CD4-positive, alpha-beta T cell treated with Interferon alpha-2 for 1 hour (primary cell): ENCODE results near the gene RNF19B.
A peak's percentile ranks its signal among the peaks of the same experiment; 100 is the strongest.
"Not testable (repeated sequence)": the region's sequence is repeated elsewhere in the genome, so short reads cannot be mapped to it uniquely, and the experiment has no call there.

Source experiments
- DNase-seq, 2 donors: peaks; one replicate each; pipeline ENCODE4 v3.0.0-alpha.2; 2020 to 2022

Gene RNF19B

GRCh38 chr1:32992489-32993323 lies 28.1 kb upstream of the RNF19B start:
- DNase-seq: peak; percentile 66 to 86

- DNase-seq: no peak
Observed at GRCh38 chr1:32991819-32992488, 27.3 kb upstream of the RNF19B start.

DNA sequence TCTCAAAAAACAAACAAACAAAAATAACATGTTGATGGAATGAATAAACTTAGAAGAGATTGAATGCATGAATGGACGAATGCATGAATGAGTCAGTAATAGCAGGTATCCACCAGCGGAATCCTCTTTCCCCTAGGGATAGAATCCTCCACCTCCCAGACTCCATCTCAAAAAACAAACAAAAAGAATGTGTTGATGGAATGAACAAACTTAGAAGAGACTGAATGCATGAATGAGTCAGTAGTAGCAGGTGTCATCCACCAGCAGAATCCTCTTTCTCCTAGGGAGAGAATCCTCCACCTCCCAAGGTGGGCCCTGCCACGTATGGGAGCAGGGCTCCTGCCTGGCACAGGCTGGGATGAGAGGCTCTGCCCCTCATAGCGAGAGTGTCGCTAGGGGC lies 26.8 kb upstream of the RNF19B start:
- no peak for DNase-seq

DNA sequence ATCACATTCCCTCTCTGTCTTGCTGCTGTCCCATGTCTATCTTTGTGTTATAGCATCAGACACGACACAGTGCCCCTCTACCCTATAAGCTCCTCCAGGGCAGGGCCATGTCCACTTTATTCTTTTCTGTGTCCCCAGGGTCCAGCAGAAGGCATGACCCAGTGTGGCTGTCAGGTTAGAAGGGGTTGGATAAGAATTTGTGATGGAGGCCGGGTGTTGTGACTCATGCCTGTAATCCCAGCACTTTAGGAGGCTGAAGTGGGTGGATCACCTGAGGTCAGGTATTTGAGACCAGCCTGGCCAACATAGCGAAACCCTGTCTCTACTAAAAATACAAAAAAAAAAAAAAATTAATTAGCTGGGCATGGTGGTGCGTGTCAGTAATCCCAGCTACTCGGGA lies 26.3 kb upstream of the RNF19B start:
- no peak for DNase-seq

GRCh38 chr1:32989160-32990050 lies 24.8 kb upstream of the RNF19B start:
- peak; percentile 46 to 81 for DNase-seq

GRCh38 chr1:32988665-32989064 lies 24.1 kb upstream of the RNF19B start:
- no peak for DNase-seq

DNA sequence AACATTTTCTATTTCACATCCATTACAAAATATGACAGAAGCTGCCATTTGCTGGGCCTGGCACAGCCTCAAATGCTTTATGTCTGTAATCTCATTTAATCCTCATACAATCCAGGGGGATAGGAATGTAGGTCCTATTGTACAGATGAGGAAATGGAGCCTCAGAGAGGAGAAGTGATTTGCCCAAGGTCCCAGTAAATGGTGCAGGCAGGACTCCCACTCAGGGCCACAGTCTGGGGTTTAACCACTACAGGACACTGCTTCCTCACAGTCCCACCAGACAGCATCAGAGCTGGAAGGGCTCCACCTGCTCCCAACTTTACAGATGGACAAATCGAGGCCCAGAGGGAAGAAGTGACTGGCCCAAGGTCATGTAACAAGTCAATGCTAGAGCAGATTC lies 20.6 kb upstream of the RNF19B start:
- no peak for DNase-seq

- peak; percentile 50 to 79 for DNase-seq
Observed at GRCh38 chr1:32984455-32985171, 20.0 kb upstream of the RNF19B start.

GRCh38 chr1:32984090-32984454 lies 19.5 kb upstream of the RNF19B start:
- no peak for DNase-seq

DNA sequence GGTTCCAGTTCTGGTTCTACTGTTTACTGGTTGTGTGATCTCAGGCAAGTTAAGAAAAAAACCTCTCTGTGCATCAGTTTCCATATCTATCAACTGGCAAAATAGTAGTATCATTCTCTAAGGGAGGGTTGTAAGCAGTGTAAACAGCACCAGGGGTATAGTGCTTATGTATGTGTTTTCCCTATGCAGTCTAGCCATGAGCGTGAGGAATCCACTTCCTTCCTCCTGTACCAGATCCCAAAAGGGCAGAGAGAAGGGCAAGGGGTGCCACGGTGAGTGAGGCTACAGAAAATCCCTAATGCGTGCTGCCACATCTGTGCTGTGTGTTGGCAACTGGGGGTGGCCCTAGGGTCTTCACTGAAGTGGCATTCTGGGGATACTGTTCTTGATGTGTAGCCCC lies 18.4 kb upstream of the RNF19B start:
- no peak for DNase-seq

GRCh38 chr1:32981003-32981901 lies 16.6 kb upstream of the RNF19B start:
- DNase-seq: peak; percentile 83 to 87

- no peak for DNase-seq
Observed at GRCh38 chr1:32980080-32980479, 15.5 kb upstream of the RNF19B start.

DNA sequence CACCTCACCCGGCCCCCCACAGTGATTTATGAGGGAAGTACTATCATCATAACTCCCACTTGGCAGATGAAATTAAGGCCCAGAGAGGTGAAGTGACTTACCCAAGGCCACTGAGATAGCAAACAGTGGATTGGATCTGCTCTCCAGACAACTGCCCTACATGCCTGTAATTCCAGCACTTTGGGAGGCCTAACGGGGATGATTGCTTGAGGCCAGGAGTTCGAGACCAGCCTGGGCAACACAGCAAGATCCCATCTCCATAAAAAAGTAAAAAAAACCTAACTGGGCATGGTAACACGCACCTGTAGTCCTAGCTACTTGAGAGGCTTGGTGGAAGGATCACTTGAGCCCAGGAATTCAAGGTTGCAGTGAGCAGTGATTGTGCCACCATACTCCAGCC lies 14.2 kb upstream of the RNF19B start:
- no peak for DNase-seq

- DNase-seq: no peak
Observed at GRCh38 chr1:32977546-32978087, 13.0 kb upstream of the RNF19B start.

DNA sequence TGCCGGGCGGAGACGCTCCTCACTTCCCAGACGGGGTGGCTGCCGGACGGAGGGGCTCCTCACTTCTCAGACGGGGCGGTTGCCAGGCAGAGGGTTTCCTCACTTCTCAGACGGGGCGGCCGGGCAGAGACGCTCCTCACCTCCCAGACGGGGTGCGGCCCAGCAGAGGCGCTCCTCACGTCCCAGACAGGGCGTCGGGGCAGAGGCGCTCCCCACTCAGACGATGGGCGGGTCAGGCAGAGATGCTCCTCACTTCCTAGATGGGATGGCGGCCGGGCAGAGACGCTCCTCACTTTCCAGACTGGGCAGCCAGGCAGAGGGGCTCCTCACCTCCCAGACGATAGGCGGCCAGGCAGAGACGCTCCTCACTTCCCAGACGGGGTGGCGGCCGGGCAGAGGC lies 10.4 kb upstream of the RNF19B start:
- not testable (repeated sequence) for DNase-seq

DNA sequence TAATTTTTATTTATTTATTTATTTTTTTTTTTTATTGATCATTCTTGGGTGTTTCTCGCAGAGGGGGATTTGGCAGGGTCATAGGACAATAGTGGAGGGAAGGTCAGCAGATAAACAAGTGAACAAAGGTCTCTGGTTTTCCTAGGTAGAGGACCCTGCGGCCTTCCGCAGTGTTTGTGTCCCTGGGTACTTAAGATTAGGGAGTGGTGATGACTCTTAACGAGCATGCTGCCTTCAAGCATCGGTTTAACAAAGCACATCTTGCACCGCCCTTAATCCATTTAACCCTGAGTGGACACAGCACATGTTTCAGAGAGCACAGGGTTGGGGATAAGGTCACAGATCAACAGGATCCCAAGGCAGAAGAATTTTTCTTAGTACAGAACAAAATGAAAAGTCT lies 8.8 kb upstream of the RNF19B start:
- not testable (repeated sequence) for DNase-seq

DNA sequence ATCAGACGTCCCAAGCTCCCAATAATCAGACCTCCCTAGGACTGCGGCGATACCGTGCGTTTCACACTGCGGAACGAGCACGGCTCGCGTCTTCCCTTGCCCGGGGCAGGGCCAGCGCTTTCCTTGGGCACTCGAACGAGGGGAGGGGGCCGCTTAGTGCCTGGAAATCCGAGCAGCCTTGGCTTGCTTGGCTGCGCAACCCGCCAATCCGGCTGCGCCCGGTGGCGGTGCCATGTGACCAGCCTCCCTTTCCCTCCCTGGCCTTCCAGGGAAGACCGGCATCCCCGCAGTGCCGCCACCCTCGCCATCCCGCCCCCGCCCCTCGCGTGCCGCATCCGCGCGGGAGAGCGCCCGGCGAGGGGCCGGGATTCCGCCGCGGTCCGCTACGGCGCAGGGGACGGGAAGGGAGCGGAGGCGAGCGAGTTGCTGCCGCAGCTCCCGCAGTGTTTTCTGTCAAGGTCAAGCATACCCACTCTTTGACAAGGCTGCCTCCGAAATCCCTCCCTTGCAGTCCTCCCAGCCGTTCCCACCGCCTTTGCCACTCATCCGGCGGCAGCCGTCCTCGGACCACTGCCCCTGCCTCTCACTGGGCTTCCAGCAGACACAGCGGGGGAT lies 8.3 kb upstream of the RNF19B start:
- no peak for DNase-seq

- DNase-seq: no peak
Observed at GRCh38 chr1:32971576-32971975, 7.0 kb upstream of the RNF19B start.

- no peak for DNase-seq
Observed at GRCh38 chr1:32971156-32971555, 6.5 kb upstream of the RNF19B start.

GRCh38 chr1:32969566-32969965 lies 5.0 kb upstream of the RNF19B start:
- DNase-seq: no peak
